H1 (cell line): ENCODE measurements around the gene ZNF785. TPM values are rescaled to one million over a fixed set of nuclear protein-coding genes. Genes with fewer than 3 reads are reported as not detected.
A peak's percentile ranks its signal among the peaks of the same experiment; 100 is the strongest.

Source experiments
- CTCF ChIA-PET: fragments of 300-600 bp; sonication (Branson Sonifier 250); formaldehyde crosslinking; loops from one replicate; lab custom pipeline; 2021; ENCODE audit not compliant: partially characterized antibody; lab: Charles Lee
- POLR2A ChIA-PET: fragments of 300-600 bp; sonication (Branson Sonifier 250); formaldehyde crosslinking; loops from one replicate; lab custom pipeline; 2021; ENCODE audit warnings: inconsistent platforms; ENCODE audit not compliant: partially characterized antibody; lab: Charles Lee
- DNase-seq, 2 experiments: peaks; one replicate each; pipeline versions ENCODE4 v3.0.0 to v3.0.0-alpha.2; 2010 to 2022; ENCODE audit warnings: low spot score in 2 of 2, low read depth in 1 of 2, mixed read lengths in 1 of 2
- FAIRE-seq: peaks from 2 replicates; lab custom pipeline; 2011; peaks lifted over from hg19 to GRCh38; lab: Jason Lieb, UNC
- H2AFZ ChIP-seq: 2 replicates; pipeline ENCODE4 v1.8.1; 2012; ENCODE audit warnings: low read length, inconsistent platforms
- H2AK5ac ChIP-seq: 2 replicates; pipeline ENCODE4 v1.6.1; 2013; ENCODE audit warnings: low read depth, low read length
- H2BK120ac ChIP-seq: replicated peaks from 2 replicates; pipeline ENCODE3; 2013; ENCODE audit warnings: low read depth, low read length, inconsistent platforms
- H2BK12ac ChIP-seq: 2 replicates; pipeline ENCODE4 v1.6.1; 2013; ENCODE audit warnings: low read depth, low read length
- H2BK15ac ChIP-seq: 2 replicates; pipeline ENCODE4 v1.6.1; 2013; ENCODE audit warnings: low read length
- H2BK20ac ChIP-seq: 2 replicates; pipeline ENCODE4 v1.6.1; 2013; ENCODE audit warnings: low read length
- H2BK5ac ChIP-seq: 2 replicates; pipeline ENCODE4 v1.6.1; 2013; ENCODE audit warnings: low read depth, low read length
- H3K14ac ChIP-seq: 2 replicates; pipeline ENCODE4 v1.6.1; 2013; ENCODE audit warnings: inconsistent platforms; ENCODE audit not compliant: insufficient read length
- H3K18ac ChIP-seq: 2 replicates; pipeline ENCODE4 v1.6.1; 2013; ENCODE audit warnings: low read length; ENCODE audit errors: extremely low read depth
- H3K23ac ChIP-seq: 2 replicates; pipeline ENCODE4 v1.6.1; 2013; ENCODE audit warnings: inconsistent platforms; ENCODE audit not compliant: insufficient read length
- H3K23me2 ChIP-seq: 2 replicates; pipeline ENCODE4 v1.6.1; 2013; ENCODE audit warnings: low read depth, low read length
- H3K27ac ChIP-seq: 2 replicates; pipeline ENCODE4 v1.6.1; 2011; ENCODE audit warnings: low read depth, low read length, inconsistent platforms
- H3K27me3 ChIP-seq, 4 experiments: replicated peaks in 1 of 4; 1 replicate in 1 of 4; 2 replicates in 3 of 4; pipeline versions ENCODE4 v1.6.1 to v1.8.1; 2011 to 2013; ENCODE audit warnings: low read length in 3 of 4, mild to moderate bottlenecking in 3 of 4, inconsistent platforms in 2 of 4, mixed read lengths in 2 of 4, moderate library complexity in 1 of 4; ENCODE audit not compliant: control insufficient read depth in 3 of 4, insufficient read depth in 3 of 4; ENCODE audit errors: extremely low read depth in 1 of 4
- H3K36me3 ChIP-seq, 4 experiments: 2 replicates each; pipeline versions ENCODE4 v1.6.1 to v1.8.1; 2011 to 2013; ENCODE audit warnings: mild to moderate bottlenecking in 4 of 4, low read length in 3 of 4, moderate library complexity in 2 of 4, control low read depth in 1 of 4, inconsistent platforms in 1 of 4; ENCODE audit not compliant: insufficient read depth in 4 of 4, control insufficient read depth in 2 of 4
- H3K4ac ChIP-seq: replicated peaks from 2 replicates; pipeline ENCODE3; 2013; ENCODE audit warnings: low read length, low read depth, mixed read lengths, inconsistent platforms; ENCODE audit not compliant: insufficient read length
- H3K4me1 ChIP-seq, 4 experiments: replicated peaks in 1 of 4; 1 replicate in 1 of 4; 2 replicates in 3 of 4; pipeline versions ENCODE4 v1.6.1 to v1.8.1; 2011 to 2013; ENCODE audit warnings: low read length in 3 of 4, inconsistent platforms in 2 of 4, mixed read lengths in 1 of 4; ENCODE audit not compliant: insufficient read depth in 4 of 4, control insufficient read depth in 3 of 4
- H3K4me2 ChIP-seq, 2 experiments: 2 replicates each; pipeline versions ENCODE4 v1.6.1 to v1.8.1; 2011 to 2013; ENCODE audit warnings: low read depth in 2 of 2, low read length in 2 of 2, control low read depth in 1 of 2, inconsistent platforms in 1 of 2, mild to moderate bottlenecking in 1 of 2; ENCODE audit not compliant: insufficient read depth in 1 of 2
- H3K4me3 ChIP-seq, 4 experiments: fragments of 200-600, 300-600 bp in 1 of 4; sonication (generic), shearing (Covaris generic), sonication (Bioruptor Twin) in 1 of 4; 2 replicates each; pipeline versions ENCODE4 v1.5.1 to v1.8.1; 2011 to 2016; ENCODE audit warnings: low read length in 4 of 4, low read depth in 3 of 4, control low read depth in 2 of 4, inconsistent platforms in 2 of 4, mild to moderate bottlenecking in 2 of 4, mixed read lengths in 1 of 4, moderate library complexity in 1 of 4; ENCODE audit not compliant: insufficient read depth in 2 of 4; ENCODE audit errors: extremely low read depth in 1 of 4
- H3K56ac ChIP-seq: replicated peaks from 2 replicates; pipeline ENCODE3; 2013; ENCODE audit warnings: low read depth, mild to moderate bottlenecking, mixed read lengths, low read length, inconsistent platforms; ENCODE audit not compliant: insufficient read length
- H3K79me1 ChIP-seq: 2 replicates; pipeline ENCODE4 v1.6.1; 2013; ENCODE audit warnings: low read depth, low read length, control low read depth
- H3K79me2 ChIP-seq, 2 experiments: 2 replicates each; pipeline versions ENCODE4 v1.6.1 to v1.8.1; 2012 to 2013; ENCODE audit warnings: low read length in 2 of 2, mild to moderate bottlenecking in 2 of 2, inconsistent platforms in 1 of 2; ENCODE audit not compliant: insufficient read depth in 2 of 2, control insufficient read depth in 1 of 2
- H3K9ac ChIP-seq, 4 experiments: replicated peaks in 1 of 4; 1 replicate in 1 of 4; 2 replicates in 3 of 4; pipeline versions ENCODE4 v1.6.1 to v1.8.1; 2011 to 2013; ENCODE audit warnings: low read depth in 3 of 4, low read length in 3 of 4, control low read depth in 2 of 4, mild to moderate bottlenecking in 2 of 4, moderate library complexity in 2 of 4, inconsistent platforms in 1 of 4; ENCODE audit errors: extremely low read depth in 1 of 4
- H3K9me3 ChIP-seq, 2 experiments: 2 replicates each; pipeline versions ENCODE4 v1.6.1 to v1.8.1; 2012 to 2013; ENCODE audit warnings: mild to moderate bottlenecking in 2 of 2, moderate library complexity in 2 of 2, control low read depth in 1 of 2, inconsistent platforms in 1 of 2, low read depth in 1 of 2, low read length in 1 of 2, mixed read lengths in 1 of 2; ENCODE audit not compliant: insufficient read depth in 2 of 2
- H4K20me1 ChIP-seq, 2 experiments: replicated peaks in 1 of 2; 2 replicates each; pipeline versions ENCODE3 to v1.8.1; 2011 to 2013; ENCODE audit warnings: inconsistent platforms in 2 of 2, low read length in 2 of 2, mild to moderate bottlenecking in 1 of 2; ENCODE audit not compliant: insufficient read depth in 2 of 2, control insufficient read depth in 1 of 2
- H4K5ac ChIP-seq: 2 replicates; pipeline ENCODE4 v1.6.1; 2013; ENCODE audit warnings: low read length, low read depth, mixed read lengths, inconsistent platforms; ENCODE audit not compliant: insufficient read length
- H4K8ac ChIP-seq: 2 replicates; pipeline ENCODE4 v1.8.0; 2013; ENCODE audit warnings: mild to moderate bottlenecking, moderate library complexity, low read length, inconsistent platforms; ENCODE audit not compliant: insufficient read depth; ENCODE audit errors: extremely low read depth
- H4K91ac ChIP-seq: replicated peaks from 2 replicates; pipeline ENCODE3; 2013; ENCODE audit warnings: low read length, mixed read lengths, inconsistent platforms; ENCODE audit not compliant: insufficient read length
- JUN ChIP-seq: IDR thresholded peaks from 2 replicates; pipeline ENCODE4 v1.6.1; 2011; ENCODE audit warnings: low read depth, mild to moderate bottlenecking, improper control_type of control experiment, low read length
- NANOG ChIP-seq: IDR thresholded peaks from 2 replicates; pipeline ENCODE4 v1.6.1; 2011; ENCODE audit warnings: low read length, low read depth, mild to moderate bottlenecking, inconsistent platforms; ENCODE audit not compliant: insufficient read depth, poor library complexity, severe bottlenecking
- SP2 ChIP-seq: IDR thresholded peaks from 2 replicates; pipeline ENCODE4 v1.6.1; 2012; ENCODE audit warnings: mild to moderate bottlenecking, low read length, inconsistent platforms
- SP4 ChIP-seq: IDR thresholded peaks from 2 replicates; pipeline ENCODE4 v1.6.1; 2012; ENCODE audit warnings: low read length, inconsistent platforms
- TAF1 ChIP-seq: IDR thresholded peaks from 2 replicates; pipeline ENCODE4 v1.6.1; 2011; ENCODE audit warnings: mild to moderate bottlenecking, low read depth, low read length
- TAF7 ChIP-seq: optimal IDR thresholded peaks from 2 replicates; pipeline ENCODE3; 2011; ENCODE audit warnings: low read depth, mild to moderate bottlenecking, inconsistent platforms, low read length, moderate library complexity, borderline replicate concordance
- TBP ChIP-seq: IDR thresholded peaks from 2 replicates; pipeline ENCODE4 v1.6.1; 2011; ENCODE audit warnings: low read depth, low read length, improper control_type of control experiment
- WGBS, 2 experiments: shearing (Covaris generic) in 1 of 2; methylation state at CpG; one replicate each; pipeline versions ENCODE4 v1.1.6 to v1.1.7; 2013 to 2015; ENCODE audit warnings: low lambda C conversion rate in 2 of 2, mixed read lengths in 2 of 2, inconsistent platforms in 1 of 2, low coverage in 1 of 2, missing lambda C conversion rate in 1 of 2; ENCODE audit not compliant: insufficient replicate concordance in 2 of 2, insufficient coverage in 1 of 2, insufficient read length in 1 of 2; ENCODE audit errors: extremely low coverage in 1 of 2, missing lambda C conversion rate in 1 of 2; 5-methylcytosine and 5-hydroxymethylcytosine counted together
- polyA plus RNA-seq, 7 experiments: library from polyadenylated mRNA; depleted of rRNA in 3 of 7; stranded (reverse) in 5 of 7; unstranded in 2 of 7; fragments of >200 nt in 5 of 7; fragments of 200-250 nt in 2 of 7; gene quantifications; 1 replicate in 5 of 7; 2 replicates in 1 of 7; 4 replicates in 1 of 7; pipeline versions ENCODE4 v1.2.1 to v1.2.3, GENCODE V29; 2011 to 2013; ENCODE audit warnings: missing spikeins in 2 of 7, mixed read lengths in 2 of 7
- total RNA-seq: library from RNA; stranded (reverse); fragmentation: NEBNext Ultra II Directional; extraction: Animal tissue kit (Norgen Biotek cat#: 25700); gene quantifications from 2 replicates; pipeline ENCODE4 v1.2.1, GENCODE V29; 2021
- TF ChIP-seq, protein P1 (sequence below), 3 experiments: IDR thresholded peaks; 1 replicate in 2 of 3; 2 replicates in 1 of 3; pipeline versions ENCODE4 v1.5.1 to v1.6.1; 2011; ENCODE audit warnings: low read length in 3 of 3, mild to moderate bottlenecking in 3 of 3, inconsistent platforms in 2 of 3, low read depth in 1 of 3, moderate library complexity in 1 of 3; ENCODE audit not compliant: insufficient read depth in 1 of 3; ENCODE audit errors: control extremely low read depth in 1 of 3

Gene ZNF785
- total and polyA plus RNA-seq, 2 of the 8 experiments (the other 6 are each of a cell fraction or from before 2014, with no cell fraction given), result 8.6 to 12.9 TPM

DNA sequence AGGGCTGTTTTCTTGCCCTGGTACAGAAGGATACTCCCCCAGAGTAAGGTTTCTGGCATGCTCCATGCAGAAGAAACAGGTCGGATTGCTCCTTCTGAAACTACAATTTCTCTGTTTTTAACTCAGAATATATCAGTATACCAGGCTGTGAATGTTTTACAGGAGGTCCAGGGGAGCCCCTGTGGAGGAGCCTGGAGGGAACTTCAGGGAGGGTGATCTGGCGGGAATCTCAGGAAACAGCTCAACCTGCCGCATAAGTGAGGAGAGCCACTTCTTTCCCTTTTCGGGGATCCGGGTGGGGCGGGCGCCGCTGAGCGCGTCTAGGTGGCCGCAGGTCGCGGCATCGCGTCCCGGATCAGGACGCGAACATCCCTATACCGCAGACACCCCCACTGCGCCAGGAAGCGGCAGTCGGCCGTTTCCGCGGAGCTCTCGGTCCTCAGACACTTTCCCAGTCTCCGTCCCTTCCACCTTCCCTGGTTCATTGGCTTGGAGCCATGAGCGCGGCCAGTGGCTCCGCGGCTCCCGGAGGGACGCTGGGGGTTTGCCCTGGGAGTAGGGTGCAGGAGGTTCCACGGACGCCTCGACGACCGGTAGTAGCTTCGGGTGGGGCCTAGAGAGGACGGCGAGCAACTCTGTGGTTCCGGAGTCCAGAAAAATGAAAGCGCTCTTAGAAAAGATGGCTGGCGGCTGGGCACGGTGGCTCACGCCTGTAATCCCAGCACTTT lies 24.2 kb downstream of the ZNF785 start:
- no peaks in the 10 kb centered on the region for H3K36me3 ChIP-seq
- peak overlapping the region; percentile 2 to 53 (median 38); a peak in 6 of 8 replicates for H3K4me3 ChIP-seq
- H2BK5ac ChIP-seq, result peak overlapping the region; percentile 39; the same call in 1 of the 2 replicates
- no peak overlapping the region for H3K23ac ChIP-seq
- no peak overlapping the region for H3K56ac ChIP-seq
- peak overlapping the region in 2 of 4 experiments; percentile 38 to 39; a peak in 3 of 7 replicates for H3K9ac ChIP-seq
- no peak overlapping the region for H3K14ac ChIP-seq
- H3K27ac ChIP-seq, result no peak overlapping the region
- H4K5ac ChIP-seq, result peak overlapping the region; percentile 47
- peak overlapping the region; percentile 96 for H4K8ac ChIP-seq
- DNase-seq, result peak in 1 of 2 experiments; percentile 77
- no peaks in the 10 kb centered on the region for H3K9me3 ChIP-seq
- FAIRE-seq, result no peak
- 0 out of 2 replicates have a peak overlapping the region, but pooled peaks have one; percentile 10 for H2BK15ac ChIP-seq
- H3K18ac ChIP-seq, result peak overlapping the region; percentile 44; the same call in 1 of the 2 replicates
- 0 out of 2 replicates have a peak overlapping the region, but pooled peaks have one; percentile 50 for H2BK12ac ChIP-seq
- peaks cover 0 to 3% (median 1%) of the 10 kb centered on the region in 4 experiments; a peak in 1 of 7 replicates for H3K27me3 ChIP-seq
- no peaks in the 10 kb centered on the region for H3K79me2 ChIP-seq
- ChIA-PET CTCF (interaction anchor here (0.6 to 2.1 kb wide), 12 partner anchors 15 to 136 kb away, joined by 3 to 7 read pairs (median 3); partner anchors contain the start of gene ZNF747), POLR2A (interaction anchor here (0.6 to 8.4 kb wide), 19 partner anchors 10 to 206 kb away, joined by 3 to 121 read pairs (median 3); partner anchors contain the start of genes CD2BP2, DCTPP1, ZNF688 and ZNF747)
- no peak overlapping the region for H4K91ac ChIP-seq
- H3K4me1 ChIP-seq, result peaks cover 0 to 4% (median 1%) of the 10 kb centered on the region in 4 experiments; a peak in 2 of 7 replicates
- peaks cover 7% of the 10 kb centered on the region; the same call in 1 of the 2 replicates for H3K23me2 ChIP-seq
- H3K4me2 ChIP-seq, result peak overlapping the region; percentile 24 to 67; a peak in 3 of 4 replicates
- no peak overlapping the region for H3K4ac ChIP-seq
- H2AFZ ChIP-seq, result peak overlapping the region; percentile 68
- H2AK5ac ChIP-seq, result no peak overlapping the region
- no peak overlapping the region for H2BK20ac ChIP-seq
- peaks cover 0 to under 1% of the 10 kb centered on the region in 2 experiments for H4K20me1 ChIP-seq
- 21% methylated on average over 43 of the region's 46 CpGs; no CpG with 5 or more reads in 1 of the 2 experiments for WGBS, 2 experiments
- H2BK120ac ChIP-seq, result no peak overlapping the region
- H3K79me1 ChIP-seq, result no peaks in the 10 kb centered on the region
- no peak for TF ChIP-seq SP4
- TF ChIP-seq SP2, result no peak
- TF ChIP-seq NANOG, result no peak
- TF ChIP-seq, protein P1, sequence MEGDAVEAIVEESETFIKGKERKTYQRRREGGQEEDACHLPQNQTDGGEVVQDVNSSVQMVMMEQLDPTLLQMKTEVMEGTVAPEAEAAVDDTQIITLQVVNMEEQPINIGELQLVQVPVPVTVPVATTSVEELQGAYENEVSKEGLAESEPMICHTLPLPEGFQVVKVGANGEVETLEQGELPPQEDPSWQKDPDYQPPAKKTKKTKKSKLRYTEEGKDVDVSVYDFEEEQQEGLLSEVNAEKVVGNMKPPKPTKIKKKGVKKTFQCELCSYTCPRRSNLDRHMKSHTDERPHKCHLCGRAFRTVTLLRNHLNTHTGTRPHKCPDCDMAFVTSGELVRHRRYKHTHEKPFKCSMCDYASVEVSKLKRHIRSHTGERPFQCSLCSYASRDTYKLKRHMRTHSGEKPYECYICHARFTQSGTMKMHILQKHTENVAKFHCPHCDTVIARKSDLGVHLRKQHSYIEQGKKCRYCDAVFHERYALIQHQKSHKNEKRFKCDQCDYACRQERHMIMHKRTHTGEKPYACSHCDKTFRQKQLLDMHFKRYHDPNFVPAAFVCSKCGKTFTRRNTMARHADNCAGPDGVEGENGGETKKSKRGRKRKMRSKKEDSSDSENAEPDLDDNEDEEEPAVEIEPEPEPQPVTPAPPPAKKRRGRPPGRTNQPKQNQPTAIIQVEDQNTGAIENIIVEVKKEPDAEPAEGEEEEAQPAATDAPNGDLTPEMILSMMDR (IDR thresholded peaks at IDR 0.05; ENCODE audit: control extremely low read depth in 1 of 3, insufficient read depth in 1 of 3, low read depth in 1 of 3, low read length in 3 of 3), result no peak
- no peak for TF ChIP-seq TBP
- TF ChIP-seq TAF1, result 0 out of 2 replicates have a peak, but pooled peaks have one; percentile 28
- no peak for TF ChIP-seq TAF7
- TF ChIP-seq JUN, result no peak
